ENCODE data around the gene PPA2. TPM values are rescaled to one million over a fixed set of nuclear protein-coding genes. Genes with fewer than 3 reads are reported as not detected.

PPA2 gene
- total RNA-seq, 1 donor from 2014 or later = 49.3 TPM

DNA sequence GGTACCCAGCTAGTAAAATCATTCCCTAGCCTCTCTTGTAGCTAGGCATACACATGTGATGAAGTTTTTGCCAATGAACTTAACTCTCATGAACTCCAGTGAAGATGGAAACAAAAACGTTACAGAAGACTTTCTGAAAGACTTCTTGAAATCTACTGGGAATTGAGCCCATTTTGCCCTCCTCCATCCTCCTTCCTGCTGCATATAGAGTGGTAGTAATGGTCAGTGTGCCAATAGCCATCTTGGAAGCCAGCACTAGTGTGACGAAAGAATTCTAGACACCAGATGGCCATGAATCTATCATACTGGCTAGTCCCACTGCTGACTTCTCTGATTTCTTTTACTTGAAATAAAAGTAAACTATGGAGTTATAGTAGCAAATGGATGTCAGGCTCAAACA is 30.9 kb upstream of the PPA2 start:
- Histone ChIP-seq H3K9me3 (no peaks in the 10 kb centered on the region), H3K4me1 (no peaks in the 10 kb centered on the region), H3K4me3 (no peak overlapping the region), H3K36me3 (no peaks in the 10 kb centered on the region), H3K27me3 (no peaks in the 10 kb centered on the region), H3K27ac (no peak overlapping the region)
- intact Hi-C loops (cut with DNase I) = no loop called here
- DNase-seq (ENCODE audit: low spot score in 2 of 2) = no peak
- TF ChIP-seq, protein P1, sequence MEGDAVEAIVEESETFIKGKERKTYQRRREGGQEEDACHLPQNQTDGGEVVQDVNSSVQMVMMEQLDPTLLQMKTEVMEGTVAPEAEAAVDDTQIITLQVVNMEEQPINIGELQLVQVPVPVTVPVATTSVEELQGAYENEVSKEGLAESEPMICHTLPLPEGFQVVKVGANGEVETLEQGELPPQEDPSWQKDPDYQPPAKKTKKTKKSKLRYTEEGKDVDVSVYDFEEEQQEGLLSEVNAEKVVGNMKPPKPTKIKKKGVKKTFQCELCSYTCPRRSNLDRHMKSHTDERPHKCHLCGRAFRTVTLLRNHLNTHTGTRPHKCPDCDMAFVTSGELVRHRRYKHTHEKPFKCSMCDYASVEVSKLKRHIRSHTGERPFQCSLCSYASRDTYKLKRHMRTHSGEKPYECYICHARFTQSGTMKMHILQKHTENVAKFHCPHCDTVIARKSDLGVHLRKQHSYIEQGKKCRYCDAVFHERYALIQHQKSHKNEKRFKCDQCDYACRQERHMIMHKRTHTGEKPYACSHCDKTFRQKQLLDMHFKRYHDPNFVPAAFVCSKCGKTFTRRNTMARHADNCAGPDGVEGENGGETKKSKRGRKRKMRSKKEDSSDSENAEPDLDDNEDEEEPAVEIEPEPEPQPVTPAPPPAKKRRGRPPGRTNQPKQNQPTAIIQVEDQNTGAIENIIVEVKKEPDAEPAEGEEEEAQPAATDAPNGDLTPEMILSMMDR (IDR thresholded peaks at IDR 0.05) = no peak

DNA sequence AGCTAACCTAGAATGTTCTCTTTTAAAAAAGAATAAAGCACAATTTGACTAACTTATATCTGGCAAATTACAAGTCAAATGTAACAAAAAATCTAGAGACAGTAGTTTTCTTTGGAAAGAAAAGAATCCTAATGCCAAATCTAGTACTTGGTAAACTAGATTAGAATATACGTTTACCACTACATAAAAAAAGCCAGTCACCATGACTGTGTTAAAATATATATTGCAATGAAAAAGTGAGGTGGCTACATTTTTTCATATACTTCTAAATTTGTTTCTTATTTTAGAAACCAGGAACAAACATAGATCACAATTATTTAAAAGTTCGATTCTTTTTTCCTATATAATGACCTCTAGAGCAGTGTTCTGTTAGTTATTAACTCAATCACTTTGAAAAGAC is 29.6 kb upstream of the PPA2 start:
- TF ChIP-seq, protein P1 (IDR thresholded peaks at IDR 0.05) = no peak
- intact Hi-C loops (cut with DNase I) = no loop called here
- Histone ChIP-seq H3K4me3 (no peak overlapping the region), H3K36me3 (no peaks in the 10 kb centered on the region), H3K4me1 (no peaks in the 10 kb centered on the region), H3K9me3 (no peaks in the 10 kb centered on the region), H3K27me3 (no peaks in the 10 kb centered on the region), H3K27ac (no peak overlapping the region)
- no peak for DNase-seq (ENCODE audit: low spot score in 2 of 2)

DNA sequence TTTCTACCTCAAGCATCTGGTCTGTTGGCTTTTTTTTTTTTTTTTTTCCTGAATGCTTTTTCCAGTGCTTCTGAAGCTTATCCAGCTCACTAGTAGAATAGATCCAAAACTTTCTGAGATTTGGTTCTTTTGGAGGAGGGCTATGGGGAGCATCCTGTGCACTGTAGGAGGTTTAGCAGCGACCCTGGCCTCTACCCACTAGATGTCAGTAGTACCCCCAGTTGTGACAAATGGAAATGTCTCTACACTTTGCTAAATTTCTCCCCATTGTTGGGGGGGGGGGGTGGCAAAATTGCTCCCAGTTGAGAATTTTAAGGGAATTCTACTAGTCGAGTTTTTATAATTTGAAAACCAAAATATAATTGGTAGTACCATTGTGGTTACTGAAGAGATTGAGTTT is 23.0 kb upstream of the PPA2 start:
- no peaks in the 10 kb centered on the region for H3K4me1 ChIP-seq
- intact Hi-C loops (cut with DNase I) = no loop called here
- TF ChIP-seq, protein P1 (IDR thresholded peaks at IDR 0.05) = no peak
- no peaks in the 10 kb centered on the region for H3K27me3 ChIP-seq
- H3K27ac ChIP-seq = no peak overlapping the region
- H3K36me3 ChIP-seq = no peaks in the 10 kb centered on the region
- no peak for DNase-seq (ENCODE audit: low spot score in 2 of 2)
- peaks cover 0 to 3% of the 10 kb centered on the region in 2 donors for H3K9me3 ChIP-seq
- H3K4me3 ChIP-seq = no peak overlapping the region

DNA sequence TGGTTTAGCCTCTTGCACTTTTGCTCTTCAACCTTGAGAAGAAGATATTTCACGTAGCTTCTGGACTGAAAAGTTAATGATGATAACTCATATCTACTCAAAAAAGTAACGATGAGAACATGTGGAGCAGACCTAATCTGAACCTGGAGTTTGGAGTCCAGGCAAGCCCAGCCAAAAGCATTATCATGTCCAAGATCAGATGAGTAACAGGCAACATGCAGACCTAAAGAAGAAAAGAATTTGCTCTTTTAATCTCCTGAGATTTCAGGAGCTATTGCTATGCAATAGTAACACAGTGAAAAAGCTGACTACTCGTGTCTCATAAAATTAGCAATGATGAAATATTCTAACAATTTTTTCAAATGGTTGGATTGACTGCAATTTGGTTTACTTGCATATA is 21.8 kb upstream of the PPA2 start:
- TF ChIP-seq, protein P1 (IDR thresholded peaks at IDR 0.05) = no peak
- Histone ChIP-seq H3K36me3 (no peaks in the 10 kb centered on the region), H3K4me1 (no peaks in the 10 kb centered on the region), H3K27ac (no peak overlapping the region), H3K9me3 (peaks cover 0 to 3% of the 10 kb centered on the region in 2 donors), H3K27me3 (no peaks in the 10 kb centered on the region), H3K4me3 (no peak overlapping the region)
- DNase-seq (ENCODE audit: low spot score in 2 of 2) = no peak
- intact Hi-C loops (cut with DNase I) = no loop called here

DNA sequence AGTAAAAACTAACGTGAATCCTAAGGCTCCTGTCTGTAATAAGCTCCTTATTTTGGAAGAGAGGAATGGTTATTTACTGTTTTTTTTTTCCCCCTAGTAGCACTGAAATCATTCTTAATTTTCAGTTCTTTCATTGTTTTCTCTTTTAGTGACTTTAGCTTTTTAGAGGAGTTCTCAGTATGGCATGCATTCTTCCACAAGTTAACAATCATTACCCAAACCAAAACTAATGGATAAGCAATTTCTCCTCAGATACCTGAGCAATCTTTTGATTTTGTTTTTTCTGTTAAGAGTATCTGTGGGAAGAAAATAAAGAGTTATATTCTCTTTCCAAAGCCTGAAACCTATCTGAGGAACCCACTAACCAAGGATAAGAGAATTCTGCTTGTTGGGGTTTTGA is 16.7 kb upstream of the PPA2 start:
- Histone ChIP-seq H3K27ac (no peak overlapping the region), H3K4me3 (no peak overlapping the region), H3K36me3 (no peaks in the 10 kb centered on the region), H3K9me3 (peaks cover 0 to 3% of the 10 kb centered on the region in 2 donors), H3K27me3 (no peaks in the 10 kb centered on the region), H3K4me1 (no peaks in the 10 kb centered on the region)
- intact Hi-C loops (cut with DNase I) = no loop called here
- no peak for DNase-seq (ENCODE audit: low spot score in 2 of 2)
- TF ChIP-seq, protein P1 (IDR thresholded peaks at IDR 0.05) = no peak

DNA sequence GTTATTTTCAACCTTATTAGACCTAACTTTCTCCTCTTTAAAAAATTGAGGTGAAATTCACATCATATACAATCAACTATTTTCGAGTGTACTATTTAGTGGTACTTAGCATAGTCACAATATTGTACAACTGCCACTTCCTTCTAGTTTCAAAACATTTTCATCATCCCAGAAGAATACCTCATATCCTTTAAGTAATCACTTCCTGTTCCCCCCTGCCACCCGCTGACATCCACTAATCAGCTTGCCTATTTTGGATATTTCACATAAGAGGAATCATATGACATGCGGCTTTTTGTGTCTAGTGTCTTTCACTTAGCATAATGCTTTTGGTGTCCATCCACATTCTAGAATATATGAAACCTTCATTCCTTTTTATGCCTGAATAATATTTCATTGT is 10.0 kb upstream of the PPA2 start:
- Histone ChIP-seq H3K27ac (no peak overlapping the region), H3K36me3 (no peaks in the 10 kb centered on the region), H3K4me3 (no peak overlapping the region), H3K9me3 (no peaks in the 10 kb centered on the region), H3K27me3 (no peaks in the 10 kb centered on the region), H3K4me1 (no peaks in the 10 kb centered on the region)
- no peak for DNase-seq (ENCODE audit: low spot score in 2 of 2)
- intact Hi-C loops (cut with DNase I) = no loop called here
- TF ChIP-seq, protein P1 (IDR thresholded peaks at IDR 0.05) = no peak
